Measurements from ENCODE around the gene TGM4. TPM values are rescaled to one million over a fixed set of nuclear protein-coding genes. Genes with fewer than 3 reads are reported as not detected.

The TGM4 gene
- total and polyA plus RNA-seq, 9 donors, result not detected

GRCh38 chr3:44870375-44871061 lies 3.9 kb upstream of the TGM4 start:
- Histone ChIP-seq H3K4me3 (no peak overlapping the region), H3K4me1 (ENCODE audit: insufficient read depth) (no peaks in the 10 kb centered on the region), H3K36me3 (no peaks in the 10 kb centered on the region), H3K27me3 (no peaks in the 10 kb centered on the region), H3K27ac (no peak overlapping the region), H3K9me3 (no peaks in the 10 kb centered on the region)
- DNase-seq, result no peak
- intact Hi-C loops (cut with DNase I), result no loop called here
- 73 to 81% (median 74%) methylated on average over 8 of the region's 8 CpGs for WGBS, 3 donors
- no peak for TF ChIP-seq EP300 (IDR thresholded peaks at IDR 0.05)
- TF ChIP-seq, protein P1, sequence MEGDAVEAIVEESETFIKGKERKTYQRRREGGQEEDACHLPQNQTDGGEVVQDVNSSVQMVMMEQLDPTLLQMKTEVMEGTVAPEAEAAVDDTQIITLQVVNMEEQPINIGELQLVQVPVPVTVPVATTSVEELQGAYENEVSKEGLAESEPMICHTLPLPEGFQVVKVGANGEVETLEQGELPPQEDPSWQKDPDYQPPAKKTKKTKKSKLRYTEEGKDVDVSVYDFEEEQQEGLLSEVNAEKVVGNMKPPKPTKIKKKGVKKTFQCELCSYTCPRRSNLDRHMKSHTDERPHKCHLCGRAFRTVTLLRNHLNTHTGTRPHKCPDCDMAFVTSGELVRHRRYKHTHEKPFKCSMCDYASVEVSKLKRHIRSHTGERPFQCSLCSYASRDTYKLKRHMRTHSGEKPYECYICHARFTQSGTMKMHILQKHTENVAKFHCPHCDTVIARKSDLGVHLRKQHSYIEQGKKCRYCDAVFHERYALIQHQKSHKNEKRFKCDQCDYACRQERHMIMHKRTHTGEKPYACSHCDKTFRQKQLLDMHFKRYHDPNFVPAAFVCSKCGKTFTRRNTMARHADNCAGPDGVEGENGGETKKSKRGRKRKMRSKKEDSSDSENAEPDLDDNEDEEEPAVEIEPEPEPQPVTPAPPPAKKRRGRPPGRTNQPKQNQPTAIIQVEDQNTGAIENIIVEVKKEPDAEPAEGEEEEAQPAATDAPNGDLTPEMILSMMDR (IDR thresholded peaks at IDR 0.05), result no peak
- TF ChIP-seq POLR2A (IDR thresholded peaks at IDR 0.05), result no peak

DNA sequence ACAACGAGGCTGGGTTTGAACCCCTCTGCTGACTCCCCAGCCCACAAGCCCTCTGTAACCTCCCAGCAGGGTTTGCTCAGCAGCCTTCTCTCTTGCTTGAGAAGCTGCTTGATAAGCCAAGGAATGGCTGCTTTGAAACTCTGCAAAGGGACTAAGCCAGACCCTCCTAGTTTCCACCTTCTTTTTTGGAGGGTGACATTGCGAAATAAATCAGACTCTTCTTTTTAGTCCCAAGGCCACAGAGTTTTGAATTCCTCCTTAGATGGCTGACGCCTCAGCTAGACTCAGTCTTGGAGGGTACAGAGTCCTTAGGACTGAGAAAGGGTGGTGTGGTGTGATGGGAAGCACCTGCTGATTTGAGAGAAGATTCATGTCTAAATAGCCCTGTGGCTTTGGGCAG lies 1.2 kb downstream of the TGM4 start:
- H3K4me1 ChIP-seq (ENCODE audit: insufficient read depth), result no peaks in the 10 kb centered on the region
- no peak overlapping the region for H3K27ac ChIP-seq
- DNase-seq, result no peak
- TF ChIP-seq, protein P1 (IDR thresholded peaks at IDR 0.05), result no peak
- TF ChIP-seq POLR2A (IDR thresholded peaks at IDR 0.05) (no peak), EP300 (IDR thresholded peaks at IDR 0.05) (no peak)
- no peak overlapping the region for H3K4me3 ChIP-seq
- intact Hi-C loops (cut with DNase I), result loop anchor here in 1 of 4 donors (1.0 kb wide), 1 partner anchor 21 kb away; no protein-coding TSS in a partner anchor
- no peaks in the 10 kb centered on the region for H3K27me3 ChIP-seq
- 70 to 89% (median 71%) methylated on average over 3 of the region's 3 CpGs for WGBS, 3 donors
- H3K9me3 ChIP-seq, result no peaks in the 10 kb centered on the region
- H3K36me3 ChIP-seq, result no peaks in the 10 kb centered on the region

GRCh38 chr3:44877333-44877732 lies 2.9 kb downstream of the TGM4 start:
- DNase-seq, result no peak

GRCh38 chr3:44880284-44880683 lies 5.9 kb downstream of the TGM4 start:
- no peak for TF ChIP-seq EP300 (IDR thresholded peaks at IDR 0.05)
- TF ChIP-seq POLR2A (IDR thresholded peaks at IDR 0.05), result no peak
- TF ChIP-seq, protein P1 (IDR thresholded peaks at IDR 0.05), result no peak
- DNase-seq, result no peak
- no peak overlapping the region for H3K27ac ChIP-seq
- no peaks in the 10 kb centered on the region for H3K4me1 ChIP-seq (ENCODE audit: insufficient read depth)
- no peaks in the 10 kb centered on the region for H3K36me3 ChIP-seq
- WGBS, 3 donors, result 54 to 73% (median 57%) methylated on average over 2 of the region's 2 CpGs
- no peaks in the 10 kb centered on the region for H3K9me3 ChIP-seq
- H3K4me3 ChIP-seq, result no peak overlapping the region
- no peaks in the 10 kb centered on the region for H3K27me3 ChIP-seq
- intact Hi-C loops (cut with DNase I), result no loop called here

More at GRCh38 chr3:44877333-44877732, 2.9 kb downstream of the TGM4 start:
- intact Hi-C loops (cut with DNase I), result no loop called here
- no peaks in the 10 kb centered on the region for H3K9me3 ChIP-seq
- WGBS, 3 donors, result 82 to 88% (median 83%) methylated on average over 3 of the region's 3 CpGs
- no peaks in the 10 kb centered on the region for H3K36me3 ChIP-seq
- H3K4me1 ChIP-seq (ENCODE audit: insufficient read depth), result no peaks in the 10 kb centered on the region
- no peak overlapping the region for H3K27ac ChIP-seq
- no peak overlapping the region for H3K4me3 ChIP-seq
- no peaks in the 10 kb centered on the region for H3K27me3 ChIP-seq
- TF ChIP-seq, protein P1 (IDR thresholded peaks at IDR 0.05), result no peak
- TF ChIP-seq POLR2A (IDR thresholded peaks at IDR 0.05) (no peak), EP300 (IDR thresholded peaks at IDR 0.05) (no peak)

Data from ovary (tissue), 9 donors.